GM18498 (cell line): ENCODE results near the gene RNF213.

Source experiments
- ATAC-seq: cut with Tn5 transposase; IDR thresholded peaks from one replicate; pipeline ENCODE4 v1.9.1; 2021; ENCODE audit warnings: mild to moderate bottlenecking, moderate library complexity; ENCODE audit not compliant: unreplicated experiment

RNF213 gene

GRCh38 chr17:80443498-80443897 lies 182.8 kb downstream of the RNF213 start:
- no peak for ATAC-seq

GRCh38 chr17:80443916-80444643 lies 183.4 kb downstream of the RNF213 start:
- no peak for ATAC-seq

- ATAC-seq, result no peak
Measured at GRCh38 chr17:80444644-80444979, 184.0 kb downstream of the RNF213 start.

DNA sequence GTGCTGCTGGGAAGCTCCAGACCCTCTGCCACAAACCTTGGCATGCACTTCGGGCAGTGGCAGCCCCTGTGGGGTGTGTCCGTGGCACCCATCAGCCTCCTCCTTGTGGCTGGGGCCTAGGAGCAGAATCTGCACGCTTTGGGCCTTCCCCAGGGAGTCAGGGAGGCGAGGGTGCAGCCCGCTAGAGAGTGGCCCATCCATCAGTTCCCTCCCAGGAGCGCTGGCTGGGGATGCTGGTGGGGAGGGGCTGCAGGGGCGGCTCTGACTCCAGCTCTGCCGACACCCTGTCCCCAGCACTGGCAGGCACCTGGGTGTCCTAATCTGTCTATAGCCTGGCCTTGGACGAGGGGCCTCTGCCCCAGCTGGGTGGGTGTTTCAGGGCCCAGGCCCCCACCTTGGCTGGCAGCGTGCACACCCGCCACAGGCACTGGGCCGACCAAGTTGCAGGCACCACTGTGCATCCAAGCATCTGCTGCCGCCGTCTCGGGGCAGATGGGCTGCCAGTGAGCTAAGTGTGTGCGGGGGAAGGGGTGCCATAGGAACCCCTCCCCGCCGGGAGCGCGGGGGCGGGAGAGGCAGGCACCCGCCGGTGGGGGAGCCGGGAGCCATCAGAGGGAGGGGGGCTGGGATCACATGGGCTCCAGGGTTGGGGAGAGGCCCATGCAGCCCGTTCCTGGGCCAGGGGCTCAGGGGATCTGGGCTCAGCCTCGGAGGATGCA lies 184.5 kb downstream of the RNF213 start:
- ATAC-seq, result no peak

DNA sequence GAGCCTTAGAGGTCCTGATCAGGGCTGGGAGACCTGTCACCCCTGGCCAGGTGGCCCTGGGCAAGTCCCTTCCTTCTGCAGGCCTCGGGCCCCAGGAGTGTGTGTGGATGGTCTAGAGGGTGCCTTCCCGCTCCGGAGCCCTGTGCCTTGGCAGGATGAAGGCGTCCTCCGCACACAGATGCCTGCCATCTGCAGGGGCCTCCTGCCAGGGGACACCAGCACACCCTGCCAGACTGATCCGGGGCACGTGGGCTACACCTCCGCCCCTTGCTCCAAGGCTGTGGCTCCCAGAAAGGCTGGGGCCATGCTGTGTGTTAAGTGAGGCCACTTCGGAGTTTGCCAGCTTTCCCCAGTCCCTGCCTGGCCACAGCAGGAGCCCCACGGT lies 185.1 kb downstream of the RNF213 start:
- ATAC-seq, result no peak

- no peak for ATAC-seq
Measured at GRCh38 chr17:80446645-80447405, 186.2 kb downstream of the RNF213 start.

GRCh38 chr17:80447790-80448189 lies 187.1 kb downstream of the RNF213 start:
- ATAC-seq, result no peak
